HCT116 (cell line): ENCODE data around the gene SEMA3E. TPM values are rescaled to one million over a fixed set of nuclear protein-coding genes. Genes with fewer than 3 reads are reported as not detected.

Source experiments
- ATAC-seq: fragments of 200-7000 bp; cut with Tn5 transposase; 2 replicates; pipeline ENCODE4 v1.9.1; 2020; ENCODE audit warnings: mild to moderate bottlenecking, moderate library complexity
- BruUV-seq: library from RNA; stranded (reverse); fragments of 400-500 nt; replicated peaks from 2 replicates; lab custom pipeline; 2021; lab: Mats Ljungman, UMichigan
- CTCF ChIA-PET: fragments of 300-600 bp; sonication (Branson Sonifier 250); formaldehyde crosslinking; loops from one replicate; lab custom pipeline; 2021; ENCODE audit warnings: antibody characterized with exemption; lab: Charles Lee
- POLR2A ChIA-PET: fragments of 300-600, 350-600 bp; sonication (Branson Sonifier 250); formaldehyde crosslinking; loops from one replicate; lab custom pipeline; 2021; ENCODE audit warnings: antibody characterized with exemption; lab: Charles Lee
- RAD21 ChIA-PET, 2 experiments: fragments of 300-600 bp; sonication (Branson Sonifier 250); formaldehyde crosslinking; loops; one replicate each; lab custom pipeline; 2023; ENCODE audit warnings: low total read pairs in 2 of 2; ENCODE audit not compliant: uncharacterized antibody in 2 of 2, unreplicated experiment in 2 of 2, low non-redundant PET in 1 of 2; lab: Charles Lee
- DNase-seq: peaks from one replicate; pipeline ENCODE4 v3.0.0-alpha.2; 2010; ENCODE audit warnings: low read depth, low spot score
- H2AFZ ChIP-seq: fragments of 200-600 bp; shearing (Covaris generic), sonication (generic); 2 replicates; pipeline ENCODE4 v1.6.1; 2017; ENCODE audit warnings: low read depth, mixed run types, mixed read lengths, antibody characterized with exemption, low read length; ENCODE audit not compliant: poor library complexity, severe bottlenecking
- H3K27ac ChIP-seq: 2 replicates; pipeline ENCODE4 v1.5.1; 2012; ENCODE audit warnings: low read depth, low read length
- H3K27me3 ChIP-seq: fragments of 200-600 bp; sonication (generic); 2 replicates; pipeline ENCODE4 v1.6.1; 2016; ENCODE audit warnings: mixed run types, low read length, mixed read lengths; ENCODE audit not compliant: insufficient read depth
- H3K36me3 ChIP-seq, 2 experiments: fragments of 200-500 bp in 1 of 2; fragments of 200-600 bp in 1 of 2; sonication (Bioruptor generic) in 1 of 2; sonication (generic) in 1 of 2; 2 replicates each; pipeline versions ENCODE4 v1.5.1 to v1.6.1; 2014 to 2016; ENCODE audit warnings: low read length in 2 of 2, inconsistent platforms in 1 of 2, mixed read lengths in 1 of 2, mixed run types in 1 of 2; ENCODE audit not compliant: insufficient read depth in 2 of 2, control insufficient read depth in 1 of 2
- H3K4me1 ChIP-seq, 2 experiments: fragments of 200-600 bp in 1 of 2; sonication (generic) in 1 of 2; 2 replicates each; pipeline versions ENCODE4 v1.5.1 to v1.6.1; 2012 to 2017; ENCODE audit warnings: low read length in 2 of 2, inconsistent platforms in 1 of 2, mild to moderate bottlenecking in 1 of 2, mixed read lengths in 1 of 2, mixed run types in 1 of 2, moderate library complexity in 1 of 2; ENCODE audit not compliant: insufficient read depth in 2 of 2, control insufficient read depth in 1 of 2
- H3K4me2 ChIP-seq: fragments of 200-600 bp; sonication (generic); 2 replicates; pipeline ENCODE4 v1.6.1; 2017; ENCODE audit warnings: mixed run types, low read length, mixed read lengths
- H3K4me3 ChIP-seq, 2 experiments: fragments of 200-600 bp in 1 of 2; sonication (generic) in 1 of 2; replicated peaks in 1 of 2; 2 replicates each; pipeline ENCODE4 v1.5.1; 2011 to 2016; ENCODE audit warnings: low read length in 2 of 2, control low read depth in 1 of 2, low read depth in 1 of 2, mild to moderate bottlenecking in 1 of 2, mixed read lengths in 1 of 2, mixed run types in 1 of 2
- H3K79me2 ChIP-seq: fragments of 200-600 bp; sonication (generic); 2 replicates; pipeline ENCODE4 v1.6.1; 2017; ENCODE audit warnings: mild to moderate bottlenecking, mixed run types, low read length, moderate library complexity, mixed read lengths; ENCODE audit not compliant: insufficient read depth
- H3K9ac ChIP-seq: fragments of 200-600 bp; sonication (generic); 2 replicates; pipeline ENCODE4 v1.6.1; 2016; ENCODE audit warnings: low read length, mixed read lengths
- H3K9me2 ChIP-seq: fragments of 200-600 bp; sonication (generic), shearing (Covaris generic); 2 replicates; pipeline ENCODE4 v1.6.1; 2017; ENCODE audit warnings: mixed run types, mild to moderate bottlenecking, moderate library complexity; ENCODE audit not compliant: insufficient read depth
- H3K9me3 ChIP-seq, 2 experiments: fragments of 200-500 bp in 1 of 2; fragments of 200-600 bp in 1 of 2; sonication (Bioruptor generic) in 1 of 2; sonication (generic) in 1 of 2; 2 replicates each; pipeline ENCODE4 v1.6.1; 2014 to 2017; ENCODE audit warnings: low read length in 2 of 2, mixed read lengths in 2 of 2, inconsistent platforms in 1 of 2, low read depth in 1 of 2, mild to moderate bottlenecking in 1 of 2, mixed run types in 1 of 2, moderate library complexity in 1 of 2; ENCODE audit not compliant: control insufficient read depth in 1 of 2, insufficient read depth in 1 of 2
- H4K20me1 ChIP-seq: fragments of 200-600 bp; sonication (generic), shearing (Covaris generic); 2 replicates; pipeline ENCODE4 v1.6.1; 2017; ENCODE audit warnings: mixed run types, mild to moderate bottlenecking, moderate library complexity; ENCODE audit not compliant: insufficient read depth
- CEBPB ChIP-seq: IDR thresholded peaks from 2 replicates; pipeline ENCODE4 v1.6.1; 2012; ENCODE audit warnings: low read depth
- EZH2 ChIP-seq: fragments of 200-600 bp; sonication (generic); IDR thresholded peaks from 2 replicates; pipeline ENCODE4 v1.6.1; 2017; ENCODE audit warnings: antibody characterized with exemption, mixed run types
- FOSL1 ChIP-seq: IDR thresholded peaks from 2 replicates; pipeline ENCODE4 v1.6.1; 2012; ENCODE audit warnings: low read depth
- JUND ChIP-seq: IDR thresholded peaks from 2 replicates; pipeline ENCODE4 v1.6.1; 2012
- POLR2A ChIP-seq: IDR thresholded peaks from 2 replicates; pipeline ENCODE4 v1.7.0; 2011; ENCODE audit warnings: borderline replicate concordance; ENCODE audit not compliant: insufficient read depth, insufficient read length; ENCODE audit errors: extremely low read depth
- SP1 ChIP-seq: IDR thresholded peaks from 2 replicates; pipeline ENCODE4 v1.6.1; 2012; ENCODE audit warnings: low read depth
- intact Hi-C: fragments of 100-400 bp; cut with micrococcal nuclease; formaldehyde crosslinking; loops from 2 replicates; pipeline ENCODE4 v1.10.0; 2022
- total RNA-seq: library from RNA; stranded (reverse); gene quantifications from one replicate; pipeline ENCODE4 v1.2.1, GENCODE V29; 2021; ENCODE audit not compliant: unreplicated experiment
- TF ChIP-seq, protein P1 (sequence below): IDR thresholded peaks from 2 replicates; pipeline ENCODE4 v1.6.1; 2012; ENCODE audit warnings: low read depth

Gene SEMA3E
- total RNA-seq, 1 experiment from 2014 or later = 1.6 TPM

DNA sequence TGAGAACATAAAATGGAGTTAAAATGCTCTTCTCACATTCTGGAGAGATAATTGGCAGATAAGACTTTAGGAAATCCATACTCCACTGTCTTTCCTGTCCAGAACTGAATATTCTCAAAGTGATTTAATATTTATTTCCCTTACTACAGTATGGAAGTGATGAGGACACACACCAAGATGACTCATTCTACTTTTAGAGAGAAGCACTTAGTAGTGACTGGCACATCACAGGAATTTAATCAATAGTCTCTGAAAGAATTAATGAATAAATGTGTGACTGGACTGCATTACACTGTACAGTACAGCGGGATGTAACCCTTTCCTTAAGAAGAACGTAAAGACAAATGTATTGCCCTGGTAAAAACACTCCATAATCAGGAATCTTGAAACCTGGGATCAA lies 116.7 kb downstream of the SEMA3E start:
- Histone ChIP-seq H3K4me3 (no peak overlapping the region), H3K36me3 (no peaks in the 10 kb centered on the region), H3K9me2 (0 out of 2 replicates have a peak, but pooled peaks cover 4% of the 10 kb centered on the region), H3K4me2 (peak overlapping the region; percentile 15), H4K20me1 (no peaks in the 10 kb centered on the region), H3K27me3 (no peaks in the 10 kb centered on the region), H3K9ac (no peak overlapping the region), H2AFZ (peak overlapping the region; percentile 75), H3K79me2 (no peaks in the 10 kb centered on the region), H3K9me3 (no peaks in the 10 kb centered on the region), H3K4me1 (peaks cover 0 to 8% of the 10 kb centered on the region in 2 experiments; a peak in 2 of 4 replicates), H3K27ac (no peak overlapping the region)
- RAD21 ChIA-PET = no interaction called here
- CTCF ChIA-PET = no interaction called here
- intact Hi-C loops = no loop called here
- TF ChIP-seq FOSL1 (peak; percentile 72), CEBPB (0 out of 2 replicates have a peak, but pooled peaks have one; percentile 50), EZH2 (no peak), POLR2A (no peak), JUND (peak; percentile 46; the same call in 1 of the 2 replicates)
- POLR2A ChIA-PET = no interaction called here
- DNase-seq (peak; percentile 7), ATAC-seq (peak; percentile 50; the same call in 1 of the 2 replicates)
- BruUV-seq = no TSS peak

DNA sequence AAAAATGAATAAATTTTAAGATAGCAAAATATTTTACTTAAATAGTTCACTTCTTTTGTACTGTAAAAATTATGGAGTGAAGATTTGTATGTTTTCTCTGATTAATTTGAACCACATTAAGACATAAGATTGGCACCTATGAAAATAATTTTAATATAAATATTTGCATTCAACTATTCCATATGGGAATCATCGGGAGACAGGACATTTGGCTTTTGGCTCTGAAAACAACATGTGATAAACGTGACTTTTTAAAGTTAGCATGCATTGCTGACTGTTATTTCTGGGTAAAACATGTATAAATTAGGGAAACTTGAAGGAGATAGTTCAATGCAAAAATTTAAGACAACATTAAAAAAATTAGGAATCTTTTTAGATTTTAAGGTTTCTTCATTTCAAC lies 117.2 kb downstream of the SEMA3E start:
- H3K36me3 ChIP-seq = no peaks in the 10 kb centered on the region
- no peaks in the 10 kb centered on the region for H4K20me1 ChIP-seq
- no peaks in the 10 kb centered on the region for H3K27me3 ChIP-seq
- DNase-seq = no peak
- CTCF ChIA-PET = no interaction called here
- intact Hi-C loops = no loop called here
- RAD21 ChIA-PET = no interaction called here
- no peak overlapping the region for H3K4me3 ChIP-seq
- no peaks in the 10 kb centered on the region for H3K9me3 ChIP-seq
- no peak overlapping the region for H3K27ac ChIP-seq
- peak overlapping the region; percentile 15; the same call in 1 of the 2 replicates for H3K4me2 ChIP-seq
- no peaks in the 10 kb centered on the region for H3K79me2 ChIP-seq
- TF ChIP-seq, protein P1, sequence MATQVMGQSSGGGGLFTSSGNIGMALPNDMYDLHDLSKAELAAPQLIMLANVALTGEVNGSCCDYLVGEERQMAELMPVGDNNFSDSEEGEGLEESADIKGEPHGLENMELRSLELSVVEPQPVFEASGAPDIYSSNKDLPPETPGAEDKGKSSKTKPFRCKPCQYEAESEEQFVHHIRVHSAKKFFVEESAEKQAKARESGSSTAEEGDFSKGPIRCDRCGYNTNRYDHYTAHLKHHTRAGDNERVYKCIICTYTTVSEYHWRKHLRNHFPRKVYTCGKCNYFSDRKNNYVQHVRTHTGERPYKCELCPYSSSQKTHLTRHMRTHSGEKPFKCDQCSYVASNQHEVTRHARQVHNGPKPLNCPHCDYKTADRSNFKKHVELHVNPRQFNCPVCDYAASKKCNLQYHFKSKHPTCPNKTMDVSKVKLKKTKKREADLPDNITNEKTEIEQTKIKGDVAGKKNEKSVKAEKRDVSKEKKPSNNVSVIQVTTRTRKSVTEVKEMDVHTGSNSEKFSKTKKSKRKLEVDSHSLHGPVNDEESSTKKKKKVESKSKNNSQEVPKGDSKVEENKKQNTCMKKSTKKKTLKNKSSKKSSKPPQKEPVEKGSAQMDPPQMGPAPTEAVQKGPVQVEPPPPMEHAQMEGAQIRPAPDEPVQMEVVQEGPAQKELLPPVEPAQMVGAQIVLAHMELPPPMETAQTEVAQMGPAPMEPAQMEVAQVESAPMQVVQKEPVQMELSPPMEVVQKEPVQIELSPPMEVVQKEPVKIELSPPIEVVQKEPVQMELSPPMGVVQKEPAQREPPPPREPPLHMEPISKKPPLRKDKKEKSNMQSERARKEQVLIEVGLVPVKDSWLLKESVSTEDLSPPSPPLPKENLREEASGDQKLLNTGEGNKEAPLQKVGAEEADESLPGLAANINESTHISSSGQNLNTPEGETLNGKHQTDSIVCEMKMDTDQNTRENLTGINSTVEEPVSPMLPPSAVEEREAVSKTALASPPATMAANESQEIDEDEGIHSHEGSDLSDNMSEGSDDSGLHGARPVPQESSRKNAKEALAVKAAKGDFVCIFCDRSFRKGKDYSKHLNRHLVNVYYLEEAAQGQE = no peak
- TF ChIP-seq SP1 = no peak
- POLR2A ChIA-PET = no interaction called here
- H3K9ac ChIP-seq = no peak overlapping the region
- ATAC-seq = no peak
- H3K9me2 ChIP-seq = 0 out of 2 replicates have a peak, but pooled peaks cover 4% of the 10 kb centered on the region
- BruUV-seq = no TSS peak
- peak overlapping the region; percentile 75 for H2AFZ ChIP-seq
- peaks cover 0 to 8% of the 10 kb centered on the region in 2 experiments; a peak in 2 of 4 replicates for H3K4me1 ChIP-seq
